HG02970 (cell line): ENCODE measurements around the gene FBXO7.

Experiments
- ATAC-seq: cut with Tn5 transposase; IDR thresholded peaks from one replicate; pipeline ENCODE4 v1.9.1; 2021; ENCODE audit warnings: mild to moderate bottlenecking, moderate library complexity, moderate number of reproducible peaks; ENCODE audit not compliant: unreplicated experiment, low FRiP score

Gene FBXO7

GRCh38 chr22:32548039-32548438 is 73.4 kb downstream of the FBXO7 start:
- no peak for ATAC-seq
